K562 (cell line): Measurements from ENCODE around the gene MTG2. TPM values are rescaled to one million over a fixed set of nuclear protein-coding genes. Genes with fewer than 3 reads are reported as not detected.

ENCODE experiments used
- FOXJ3 ChIP-seq: sonication (generic); formaldehyde crosslinking; IDR thresholded peaks from 2 replicates; pipeline ENCODE4 v1.4.0; 2020; ENCODE audit warnings: mild to moderate bottlenecking, missing genetic modification reagents
- HDAC3 ChIP-seq: fragments of 450-650 bp; IDR thresholded peaks from 2 replicates; pipeline ENCODE4 v1.6.1; 2018; ENCODE audit warnings: borderline replicate concordance, mild to moderate bottlenecking, moderate library complexity; ENCODE audit not compliant: partially characterized antibody
- ILF3 ChIP-seq: fragments of 450-650 bp; IDR thresholded peaks from 2 replicates; pipeline ENCODE4 v1.6.1; 2018; ENCODE audit warnings: antibody characterized with exemption, mild to moderate bottlenecking, moderate library complexity, borderline replicate concordance
- KLF10 ChIP-seq: fragments of 250-450 bp; sonication (Bioruptor Pico); IDR thresholded peaks from 2 replicates; pipeline ENCODE4 v1.6.1; 2021; ENCODE audit warnings: matching md5 sums
- SIRT6 ChIP-seq: IDR thresholded peaks from one replicate; pipeline ENCODE4 v1.6.1; 2012; ENCODE audit warnings: low read depth, mild to moderate bottlenecking, control low read depth, inconsistent platforms, low read length, moderate library complexity
- SMAD2 ChIP-seq: fragments of 150-350 bp; IDR thresholded peaks from 2 replicates; pipeline ENCODE4 v1.6.1; 2014; ENCODE audit warnings: low read depth, mild to moderate bottlenecking, low read length
- SMAD3 ChIP-seq: fragments of 450-650 bp; formaldehyde crosslinking; conservative IDR thresholded peaks from 2 replicates; pipeline ENCODE4 v1.4.0; 2020; ENCODE audit warnings: mild to moderate bottlenecking
- SREBF2 ChIP-seq: sonication (generic); formaldehyde crosslinking; IDR thresholded peaks from 2 replicates; pipeline ENCODE4 v1.4.0; 2020; ENCODE audit warnings: mild to moderate bottlenecking, missing genetic modification reagents
- ZC3H4 ChIP-seq: sonication (generic); formaldehyde crosslinking; IDR thresholded peaks from 2 replicates; pipeline ENCODE4 v1.9.0; 2021; ENCODE audit warnings: missing genetic modification reagents, borderline replicate concordance
- ZFP36 ChIP-seq: fragments of 150-350 bp; IDR thresholded peaks from 2 replicates; pipeline ENCODE4 v1.6.1; 2018; ENCODE audit warnings: low read length, low read depth; ENCODE audit not compliant: partially characterized antibody
- ZNF165 ChIP-seq: fragments of 250-450 bp; sonication (Bioruptor Pico); IDR thresholded peaks from 2 replicates; pipeline ENCODE4 v1.4.0; 2020; ENCODE audit warnings: borderline replicate concordance
- ZNF253 ChIP-seq: fragments of 250-450 bp; sonication (Bioruptor Pico); conservative IDR thresholded peaks from 2 replicates; pipeline ENCODE4 v1.6.1; 2021; ENCODE audit warnings: mild to moderate bottlenecking
- ZNF707 ChIP-seq: fragments of 250-450 bp; sonication (Bioruptor Pico); conservative IDR thresholded peaks from 2 replicates; pipeline ENCODE4 v1.8.0; 2022; ENCODE audit warnings: inconsistent platforms, mild to moderate bottlenecking, moderate library complexity
- polyA plus RNA-seq, 8 experiments: library from polyadenylated mRNA; depleted of rRNA in 4 of 8; stranded (reverse) in 5 of 8; unstranded in 3 of 8; fragments of >200 nt; fragmentation: Nextera tagmentation in 2 of 8; fragmentation: Illumina TruSeq in 1 of 8; extraction: Ambion mirVana in 2 of 8; extraction: Trizol in 1 of 8; gene quantifications; 2 replicates each; pipeline versions ENCODE4 v1.2.1 to v1.2.3, GENCODE V29; 2011 to 2014; ENCODE audit warnings: inconsistent platforms in 1 of 8, missing spikeins in 1 of 8
- total RNA-seq, 7 experiments: library from RNA; depleted of rRNA in 6 of 7; stranded (reverse); fragments of >200 nt in 6 of 7; fragmentation: Illumina TruSeq in 2 of 7; extraction: Trizol in 2 of 7; gene quantifications; 2 replicates each; pipeline versions ENCODE4 v1.2.1 to v1.2.3, GENCODE V29; 2011 to 2021; ENCODE audit warnings: low replicate concordance in 1 of 7
- TF ChIP-seq, protein P1 (sequence below): fragments of 200-600 bp; sonication (generic); IDR thresholded peaks from one replicate; pipeline ENCODE4 v1.6.1; 2012; ENCODE audit warnings: mild to moderate bottlenecking, low read depth, low read length, inconsistent platforms
- TF ChIP-seq, protein P2 (sequence below): fragments of 450-650 bp; formaldehyde crosslinking; IDR thresholded peaks from 2 replicates; pipeline ENCODE4 v1.4.0; 2020; ENCODE audit warnings: mild to moderate bottlenecking, moderate library complexity

The MTG2 gene
- total and polyA plus RNA-seq, 9 of the 15 experiments (the other 6 are each of a cell fraction or from before 2014, with no cell fraction given): 8.7 to 67.5 (median 44.5) TPM

DNA sequence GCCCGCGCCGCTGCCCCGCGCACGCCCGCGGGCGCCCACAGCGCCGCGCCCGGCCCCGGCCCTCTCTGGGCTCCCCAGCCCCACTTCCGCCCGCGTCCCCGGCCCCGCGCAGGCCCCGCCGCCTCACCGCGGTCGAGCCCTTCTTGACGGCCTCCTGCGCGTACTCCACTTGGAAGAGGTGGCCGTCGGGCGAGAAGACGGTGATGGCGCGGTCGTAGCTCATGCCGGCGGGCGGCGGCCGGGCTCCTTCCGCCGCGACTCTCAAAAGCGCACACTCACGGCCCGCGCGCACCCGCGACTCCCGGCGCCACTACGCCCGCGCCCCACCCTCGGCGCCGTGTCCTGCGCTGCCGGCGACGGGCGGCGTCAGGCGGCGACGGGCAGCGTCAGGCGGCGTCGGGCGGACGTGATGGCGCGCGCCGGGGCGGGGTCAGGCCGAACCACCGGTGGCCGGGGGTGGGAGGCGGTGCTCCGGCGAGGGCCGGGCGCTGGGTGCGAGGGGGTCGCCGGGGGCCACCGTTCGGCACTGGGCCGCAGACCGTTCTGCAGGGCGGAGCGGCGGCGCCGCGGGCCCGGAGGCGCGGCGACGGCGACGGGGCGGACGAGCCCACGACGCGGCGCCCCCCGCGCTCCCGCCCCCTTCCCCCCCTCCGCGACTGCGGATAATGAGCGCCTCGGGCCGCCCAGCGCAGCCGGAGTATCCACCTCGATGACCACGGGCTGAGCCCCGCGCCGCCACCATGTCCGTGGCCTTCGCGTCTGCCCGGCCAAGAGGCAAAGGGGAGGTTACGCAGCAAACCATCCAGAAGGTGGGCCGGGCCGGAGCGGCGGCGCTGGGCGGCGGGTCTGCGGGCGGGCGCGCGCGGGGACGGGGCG lies 39.5 kb upstream of the MTG2 start, which contains the start of the genes PSMA7 and SS18L1 (continued):
- TF ChIP-seq, protein P1, sequence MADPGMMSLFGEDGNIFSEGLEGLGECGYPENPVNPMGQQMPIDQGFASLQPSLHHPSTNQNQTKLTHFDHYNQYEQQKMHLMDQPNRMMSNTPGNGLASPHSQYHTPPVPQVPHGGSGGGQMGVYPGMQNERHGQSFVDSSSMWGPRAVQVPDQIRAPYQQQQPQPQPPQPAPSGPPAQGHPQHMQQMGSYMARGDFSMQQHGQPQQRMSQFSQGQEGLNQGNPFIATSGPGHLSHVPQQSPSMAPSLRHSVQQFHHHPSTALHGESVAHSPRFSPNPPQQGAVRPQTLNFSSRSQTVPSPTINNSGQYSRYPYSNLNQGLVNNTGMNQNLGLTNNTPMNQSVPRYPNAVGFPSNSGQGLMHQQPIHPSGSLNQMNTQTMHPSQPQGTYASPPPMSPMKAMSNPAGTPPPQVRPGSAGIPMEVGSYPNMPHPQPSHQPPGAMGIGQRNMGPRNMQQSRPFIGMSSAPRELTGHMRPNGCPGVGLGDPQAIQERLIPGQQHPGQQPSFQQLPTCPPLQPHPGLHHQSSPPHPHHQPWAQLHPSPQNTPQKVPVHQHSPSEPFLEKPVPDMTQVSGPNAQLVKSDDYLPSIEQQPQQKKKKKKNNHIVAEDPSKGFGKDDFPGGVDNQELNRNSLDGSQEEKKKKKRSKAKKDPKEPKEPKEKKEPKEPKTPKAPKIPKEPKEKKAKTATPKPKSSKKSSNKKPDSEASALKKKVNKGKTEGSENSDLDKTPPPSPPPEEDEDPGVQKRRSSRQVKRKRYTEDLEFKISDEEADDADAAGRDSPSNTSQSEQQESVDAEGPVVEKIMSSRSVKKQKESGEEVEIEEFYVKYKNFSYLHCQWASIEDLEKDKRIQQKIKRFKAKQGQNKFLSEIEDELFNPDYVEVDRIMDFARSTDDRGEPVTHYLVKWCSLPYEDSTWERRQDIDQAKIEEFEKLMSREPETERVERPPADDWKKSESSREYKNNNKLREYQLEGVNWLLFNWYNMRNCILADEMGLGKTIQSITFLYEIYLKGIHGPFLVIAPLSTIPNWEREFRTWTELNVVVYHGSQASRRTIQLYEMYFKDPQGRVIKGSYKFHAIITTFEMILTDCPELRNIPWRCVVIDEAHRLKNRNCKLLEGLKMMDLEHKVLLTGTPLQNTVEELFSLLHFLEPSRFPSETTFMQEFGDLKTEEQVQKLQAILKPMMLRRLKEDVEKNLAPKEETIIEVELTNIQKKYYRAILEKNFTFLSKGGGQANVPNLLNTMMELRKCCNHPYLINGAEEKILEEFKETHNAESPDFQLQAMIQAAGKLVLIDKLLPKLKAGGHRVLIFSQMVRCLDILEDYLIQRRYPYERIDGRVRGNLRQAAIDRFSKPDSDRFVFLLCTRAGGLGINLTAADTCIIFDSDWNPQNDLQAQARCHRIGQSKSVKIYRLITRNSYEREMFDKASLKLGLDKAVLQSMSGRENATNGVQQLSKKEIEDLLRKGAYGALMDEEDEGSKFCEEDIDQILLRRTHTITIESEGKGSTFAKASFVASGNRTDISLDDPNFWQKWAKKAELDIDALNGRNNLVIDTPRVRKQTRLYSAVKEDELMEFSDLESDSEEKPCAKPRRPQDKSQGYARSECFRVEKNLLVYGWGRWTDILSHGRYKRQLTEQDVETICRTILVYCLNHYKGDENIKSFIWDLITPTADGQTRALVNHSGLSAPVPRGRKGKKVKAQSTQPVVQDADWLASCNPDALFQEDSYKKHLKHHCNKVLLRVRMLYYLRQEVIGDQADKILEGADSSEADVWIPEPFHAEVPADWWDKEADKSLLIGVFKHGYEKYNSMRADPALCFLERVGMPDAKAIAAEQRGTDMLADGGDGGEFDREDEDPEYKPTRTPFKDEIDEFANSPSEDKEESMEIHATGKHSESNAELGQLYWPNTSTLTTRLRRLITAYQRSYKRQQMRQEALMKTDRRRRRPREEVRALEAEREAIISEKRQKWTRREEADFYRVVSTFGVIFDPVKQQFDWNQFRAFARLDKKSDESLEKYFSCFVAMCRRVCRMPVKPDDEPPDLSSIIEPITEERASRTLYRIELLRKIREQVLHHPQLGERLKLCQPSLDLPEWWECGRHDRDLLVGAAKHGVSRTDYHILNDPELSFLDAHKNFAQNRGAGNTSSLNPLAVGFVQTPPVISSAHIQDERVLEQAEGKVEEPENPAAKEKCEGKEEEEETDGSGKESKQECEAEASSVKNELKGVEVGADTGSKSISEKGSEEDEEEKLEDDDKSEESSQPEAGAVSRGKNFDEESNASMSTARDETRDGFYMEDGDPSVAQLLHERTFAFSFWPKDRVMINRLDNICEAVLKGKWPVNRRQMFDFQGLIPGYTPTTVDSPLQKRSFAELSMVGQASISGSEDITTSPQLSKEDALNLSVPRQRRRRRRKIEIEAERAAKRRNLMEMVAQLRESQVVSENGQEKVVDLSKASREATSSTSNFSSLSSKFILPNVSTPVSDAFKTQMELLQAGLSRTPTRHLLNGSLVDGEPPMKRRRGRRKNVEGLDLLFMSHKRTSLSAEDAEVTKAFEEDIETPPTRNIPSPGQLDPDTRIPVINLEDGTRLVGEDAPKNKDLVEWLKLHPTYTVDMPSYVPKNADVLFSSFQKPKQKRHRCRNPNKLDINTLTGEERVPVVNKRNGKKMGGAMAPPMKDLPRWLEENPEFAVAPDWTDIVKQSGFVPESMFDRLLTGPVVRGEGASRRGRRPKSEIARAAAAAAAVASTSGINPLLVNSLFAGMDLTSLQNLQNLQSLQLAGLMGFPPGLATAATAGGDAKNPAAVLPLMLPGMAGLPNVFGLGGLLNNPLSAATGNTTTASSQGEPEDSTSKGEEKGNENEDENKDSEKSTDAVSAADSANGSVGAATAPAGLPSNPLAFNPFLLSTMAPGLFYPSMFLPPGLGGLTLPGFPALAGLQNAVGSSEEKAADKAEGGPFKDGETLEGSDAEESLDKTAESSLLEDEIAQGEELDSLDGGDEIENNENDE: no peak
- TF ChIP-seq ZC3H4 (no peak), ZNF707 (CRISPR knock-in tag) (no peak), KLF10 (no peak), SMAD3 (no peak), HDAC3 (no peak), ILF3 (no peak), SREBF2 (CRISPR knock-in tag) (no peak), SIRT6 (no peak), ZNF165 (CRISPR knock-in tag) (no peak), ZFP36 (no peak), FOXJ3 (CRISPR knock-in tag) (no peak), SMAD2 (no peak), ZNF253 (CRISPR knock-in tag) (no peak)
- TF ChIP-seq, protein P2, sequence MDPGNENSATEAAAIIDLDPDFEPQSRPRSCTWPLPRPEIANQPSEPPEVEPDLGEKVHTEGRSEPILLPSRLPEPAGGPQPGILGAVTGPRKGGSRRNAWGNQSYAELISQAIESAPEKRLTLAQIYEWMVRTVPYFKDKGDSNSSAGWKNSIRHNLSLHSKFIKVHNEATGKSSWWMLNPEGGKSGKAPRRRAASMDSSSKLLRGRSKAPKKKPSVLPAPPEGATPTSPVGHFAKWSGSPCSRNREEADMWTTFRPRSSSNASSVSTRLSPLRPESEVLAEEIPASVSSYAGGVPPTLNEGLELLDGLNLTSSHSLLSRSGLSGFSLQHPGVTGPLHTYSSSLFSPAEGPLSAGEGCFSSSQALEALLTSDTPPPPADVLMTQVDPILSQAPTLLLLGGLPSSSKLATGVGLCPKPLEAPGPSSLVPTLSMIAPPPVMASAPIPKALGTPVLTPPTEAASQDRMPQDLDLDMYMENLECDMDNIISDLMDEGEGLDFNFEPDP: no peak
